A673 (cell line): Measurements from ENCODE around the gene CHFR.

Source experiments
- EZH2 ChIP-seq: fragments of 200-600 bp; sonication (generic); IDR thresholded peaks from 2 replicates; pipeline ENCODE4 v1.6.1; 2017; ENCODE audit warnings: borderline replicate concordance, low read depth, mild to moderate bottlenecking, mixed read lengths, antibody characterized with exemption, low read length; ENCODE audit not compliant: poor library complexity, severe bottlenecking
- TF ChIP-seq, protein P1 (sequence below): fragments of 300-800, 200-600 bp; sonication (generic); conservative IDR thresholded peaks from 2 replicates; pipeline ENCODE4 v1.5.1; 2017; ENCODE audit warnings: low read depth, mild to moderate bottlenecking, antibody characterized with exemption, low read length, moderate library complexity, mixed read lengths

DNA sequence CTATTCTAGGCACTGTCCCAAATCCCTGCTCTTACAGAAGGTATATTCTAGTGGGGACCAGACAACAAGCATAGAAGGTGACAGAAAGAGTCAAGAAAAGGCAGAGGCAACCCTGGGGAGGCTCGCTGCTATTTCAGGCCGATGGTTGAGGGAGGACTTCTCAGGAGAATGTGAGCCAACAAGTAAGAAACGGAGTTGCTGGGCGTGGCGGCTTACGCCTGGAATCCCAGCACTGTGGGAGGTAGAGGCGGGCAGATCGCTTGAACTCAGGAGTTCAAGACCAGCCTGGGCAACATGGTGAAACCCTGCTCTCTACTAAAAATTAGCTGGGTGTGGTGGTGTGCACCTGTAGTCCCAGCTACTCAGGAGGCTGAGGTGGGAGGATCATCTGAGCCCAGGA lies 54.1 kb downstream of the CHFR start:
- TF ChIP-seq, protein P1, sequence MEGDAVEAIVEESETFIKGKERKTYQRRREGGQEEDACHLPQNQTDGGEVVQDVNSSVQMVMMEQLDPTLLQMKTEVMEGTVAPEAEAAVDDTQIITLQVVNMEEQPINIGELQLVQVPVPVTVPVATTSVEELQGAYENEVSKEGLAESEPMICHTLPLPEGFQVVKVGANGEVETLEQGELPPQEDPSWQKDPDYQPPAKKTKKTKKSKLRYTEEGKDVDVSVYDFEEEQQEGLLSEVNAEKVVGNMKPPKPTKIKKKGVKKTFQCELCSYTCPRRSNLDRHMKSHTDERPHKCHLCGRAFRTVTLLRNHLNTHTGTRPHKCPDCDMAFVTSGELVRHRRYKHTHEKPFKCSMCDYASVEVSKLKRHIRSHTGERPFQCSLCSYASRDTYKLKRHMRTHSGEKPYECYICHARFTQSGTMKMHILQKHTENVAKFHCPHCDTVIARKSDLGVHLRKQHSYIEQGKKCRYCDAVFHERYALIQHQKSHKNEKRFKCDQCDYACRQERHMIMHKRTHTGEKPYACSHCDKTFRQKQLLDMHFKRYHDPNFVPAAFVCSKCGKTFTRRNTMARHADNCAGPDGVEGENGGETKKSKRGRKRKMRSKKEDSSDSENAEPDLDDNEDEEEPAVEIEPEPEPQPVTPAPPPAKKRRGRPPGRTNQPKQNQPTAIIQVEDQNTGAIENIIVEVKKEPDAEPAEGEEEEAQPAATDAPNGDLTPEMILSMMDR: no peak
- TF ChIP-seq EZH2: no peak
